IPS DF 6.9 (cell line): ENCODE results near the gene EMILIN2.

Experiments used
- DNase-seq: peaks from one replicate; pipeline ENCODE4 v3.0.0-alpha.2; 2013; ENCODE audit warnings: low read depth, low spot score
- H3K27ac ChIP-seq: one replicate; pipeline ENCODE4 v1.5.1; 2013; ENCODE audit warnings: low read length, control low read depth
- H3K27me3 ChIP-seq: 2 replicates; pipeline ENCODE4 v1.6.1; 2013; ENCODE audit warnings: mild to moderate bottlenecking, low read length; ENCODE audit not compliant: control insufficient read depth, insufficient read depth
- H3K36me3 ChIP-seq: 2 replicates; pipeline ENCODE4 v1.6.1; 2013; ENCODE audit warnings: low read length; ENCODE audit not compliant: control insufficient read depth, insufficient read depth
- H3K4me1 ChIP-seq: 2 replicates; pipeline ENCODE4 v1.6.1; 2013; ENCODE audit warnings: low read length; ENCODE audit not compliant: control insufficient read depth, insufficient read depth
- H3K4me3 ChIP-seq: 2 replicates; pipeline ENCODE4 v1.5.1; 2013; ENCODE audit warnings: mild to moderate bottlenecking, low read length
- H3K9me3 ChIP-seq: 2 replicates; pipeline ENCODE4 v1.6.1; 2013; ENCODE audit warnings: low read length, inconsistent platforms; ENCODE audit not compliant: control insufficient read depth, insufficient read depth
- WGBS: extraction: QIAGEN DNeasy Blood & Tissue Kit; methylation state at CpG from one replicate; pipeline ENCODE4 v1.1.7; 2013; ENCODE audit warnings: mixed read lengths, missing lambda C conversion rate; ENCODE audit not compliant: insufficient read length, insufficient coverage; 5-methylcytosine and 5-hydroxymethylcytosine counted together

EMILIN2 gene

DNA sequence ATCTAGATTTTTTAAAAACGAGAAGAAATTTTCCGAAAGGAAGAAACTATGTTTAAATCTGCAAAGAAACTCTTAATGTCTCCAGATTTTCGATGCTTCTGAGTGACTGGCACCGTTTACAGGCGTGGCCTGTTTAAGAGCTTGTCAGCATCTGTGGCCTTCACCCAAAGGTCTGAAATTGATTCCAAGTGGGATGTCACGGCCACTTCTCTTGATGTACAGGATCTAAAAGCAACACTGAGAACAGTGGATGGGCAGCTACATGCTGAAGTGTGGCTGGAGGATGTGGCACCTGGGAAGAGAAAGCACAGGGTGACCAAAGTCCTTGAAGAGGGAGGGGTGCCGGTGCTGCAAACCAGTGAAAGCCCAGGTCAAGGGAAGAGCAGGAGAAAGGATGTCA lies 28.0 kb downstream of the EMILIN2 start:
- Histone ChIP-seq H3K27ac (no peak overlapping the region), H3K36me3 (no peaks in the 10 kb centered on the region), H3K4me1 (no peaks in the 10 kb centered on the region), H3K4me3 (no peak overlapping the region), H3K27me3 (no peaks in the 10 kb centered on the region), H3K9me3 (no peaks in the 10 kb centered on the region)
- DNase-seq: no peak
- no CpG with 5 or more reads among the region's 7 CpGs for WGBS

DNA sequence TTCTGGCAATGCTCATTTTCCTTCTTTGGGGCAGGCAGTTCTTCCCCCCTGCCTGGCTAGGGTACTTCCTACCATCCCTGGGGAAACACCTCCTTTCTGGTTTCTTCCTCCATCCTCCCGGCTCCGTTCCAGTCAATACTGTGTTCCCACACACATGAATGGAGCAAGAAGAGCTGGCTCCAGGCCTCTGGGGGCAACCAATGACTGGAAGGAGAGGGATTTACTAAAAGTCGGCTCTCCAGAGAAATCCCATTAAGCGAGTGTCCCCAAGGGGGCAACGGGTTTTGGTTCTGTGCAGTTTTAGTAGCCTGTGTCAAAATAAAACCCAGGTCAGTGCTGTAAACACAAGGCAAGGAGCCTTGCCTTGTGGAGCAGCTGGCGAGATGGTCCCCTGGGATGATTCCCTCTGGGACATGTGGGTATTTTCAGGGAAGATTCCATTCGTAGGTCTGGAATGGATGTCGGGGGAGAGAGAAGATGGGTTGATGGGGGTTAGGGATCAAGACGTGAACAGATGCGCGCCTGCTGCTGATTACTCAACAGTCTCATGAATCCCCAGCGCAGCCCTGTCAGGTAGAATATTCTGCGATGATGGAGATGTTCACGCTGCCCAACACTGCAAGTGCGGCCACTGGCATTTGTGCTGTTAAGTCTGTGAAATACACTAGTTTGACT lies 32.0 kb downstream of the EMILIN2 start:
- H3K36me3 ChIP-seq: no peaks in the 10 kb centered on the region
- H3K27ac ChIP-seq: no peak overlapping the region
- no peaks in the 10 kb centered on the region for H3K9me3 ChIP-seq
- H3K4me1 ChIP-seq: no peaks in the 10 kb centered on the region
- no peak for DNase-seq
- H3K27me3 ChIP-seq: no peaks in the 10 kb centered on the region
- WGBS: 100% methylated on average over 3 of the region's 15 CpGs
- H3K4me3 ChIP-seq: no peak overlapping the region

DNA sequence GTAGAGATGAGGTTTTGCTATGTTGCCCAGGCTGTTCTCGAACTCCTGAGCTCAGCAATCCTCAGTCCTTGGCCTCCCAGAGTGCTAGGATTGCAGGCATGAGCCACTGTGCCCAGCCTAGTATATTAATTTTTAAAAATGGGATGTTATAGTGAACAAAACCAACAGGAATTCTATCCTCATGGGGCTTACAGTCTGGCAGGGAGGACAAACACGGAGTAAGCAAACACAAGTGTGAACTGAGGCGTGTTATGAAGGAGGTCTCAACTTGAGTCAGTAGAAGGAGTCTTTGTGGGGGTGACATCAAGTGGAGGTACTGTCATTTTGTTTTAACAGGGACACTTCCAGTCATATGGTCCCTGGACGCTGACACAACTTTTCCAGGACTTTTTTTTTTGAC lies 33.1 kb downstream of the EMILIN2 start:
- Histone ChIP-seq H3K27me3 (no peaks in the 10 kb centered on the region), H3K36me3 (no peaks in the 10 kb centered on the region), H3K27ac (no peak overlapping the region), H3K4me1 (no peaks in the 10 kb centered on the region), H3K9me3 (no peaks in the 10 kb centered on the region), H3K4me3 (no peak overlapping the region)
- DNase-seq: no peak
- no CpG with 5 or more reads among the region's 4 CpGs for WGBS

DNA sequence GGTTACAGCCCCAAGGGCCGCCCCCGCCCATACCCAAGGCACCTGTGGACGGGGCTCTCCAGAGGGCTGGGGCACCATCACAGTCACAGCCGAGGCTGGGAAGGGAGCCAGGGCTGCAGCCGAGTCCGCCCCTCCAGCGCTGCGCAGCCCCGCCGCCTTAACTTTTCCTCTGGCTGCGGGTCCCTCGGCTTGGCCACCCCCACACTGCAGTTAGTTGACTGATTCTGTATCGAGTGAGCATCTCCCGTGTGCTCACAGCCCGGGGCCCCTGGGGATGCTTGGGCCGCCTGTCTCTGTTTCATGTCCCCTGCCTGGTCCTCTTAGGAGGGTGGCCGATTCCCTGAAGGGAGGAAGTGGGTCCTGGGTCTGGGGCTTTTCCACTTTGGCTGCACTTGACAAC lies 33.7 kb downstream of the EMILIN2 start:
- Histone ChIP-seq H3K9me3 (no peaks in the 10 kb centered on the region), H3K27ac (no peak overlapping the region), H3K4me3 (no peak overlapping the region), H3K36me3 (no peaks in the 10 kb centered on the region), H3K4me1 (no peaks in the 10 kb centered on the region), H3K27me3 (no peaks in the 10 kb centered on the region)
- no CpG with 5 or more reads among the region's 17 CpGs for WGBS
- DNase-seq: no peak

DNA sequence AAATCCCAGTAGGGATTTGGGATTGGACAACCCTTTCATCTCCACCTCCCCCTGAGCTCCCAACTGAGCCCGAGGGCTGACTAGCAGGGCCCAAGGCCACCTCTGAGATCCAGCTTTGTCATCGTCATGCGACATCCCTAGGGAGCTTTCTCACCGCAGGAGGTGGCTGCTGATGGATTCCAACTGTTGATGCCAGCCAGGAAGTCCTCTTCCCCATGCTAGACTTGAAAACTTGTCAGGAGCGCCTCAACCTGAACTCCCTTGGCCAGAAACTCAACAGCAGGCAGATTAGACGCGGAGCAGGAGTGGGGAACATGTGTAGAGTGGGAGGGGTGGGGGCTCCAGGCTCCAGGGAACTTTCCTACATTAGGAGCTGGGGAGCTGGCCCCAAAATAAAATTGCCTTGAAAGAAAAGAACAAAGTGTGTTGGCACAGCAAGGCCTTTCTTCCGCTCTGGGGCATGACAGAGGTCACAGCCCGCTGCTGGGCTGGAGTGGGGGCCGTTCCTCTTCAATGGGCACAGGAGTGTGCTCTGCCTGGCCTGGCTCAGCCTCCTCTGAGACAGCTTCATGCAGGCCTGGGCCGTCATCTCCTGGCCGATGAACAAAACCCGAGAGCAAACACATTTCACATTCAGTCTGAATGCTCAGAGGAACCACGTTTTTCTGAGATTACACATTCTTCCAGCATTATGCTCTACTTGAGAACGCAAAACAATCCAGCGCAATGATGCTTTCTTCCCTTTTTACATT lies 34.5 kb downstream of the EMILIN2 start:
- Histone ChIP-seq H3K36me3 (no peaks in the 10 kb centered on the region), H3K9me3 (no peaks in the 10 kb centered on the region), H3K4me1 (no peaks in the 10 kb centered on the region), H3K27me3 (no peaks in the 10 kb centered on the region), H3K27ac (no peak overlapping the region), H3K4me3 (no peak overlapping the region)
- no peak for DNase-seq
- WGBS: no CpG with 5 or more reads among the region's 16 CpGs

DNA sequence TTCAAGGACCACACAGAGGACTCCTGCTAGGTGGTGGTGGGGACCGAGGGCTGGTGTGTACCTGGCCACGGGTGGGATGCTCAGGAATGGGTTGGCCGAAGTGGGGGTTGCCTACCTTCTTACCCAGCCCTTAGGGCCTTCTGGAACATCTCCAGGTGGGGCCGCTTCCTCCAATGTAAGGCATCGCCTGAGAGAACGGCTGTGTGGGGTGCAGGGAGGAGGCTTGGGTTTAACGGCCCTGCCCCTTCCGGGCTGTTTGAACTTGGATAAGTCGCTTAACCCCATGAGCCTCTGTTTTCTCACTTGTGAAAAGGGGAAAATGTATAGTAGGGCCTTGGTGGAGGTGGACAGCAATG lies 35.0 kb downstream of the EMILIN2 start:
- Histone ChIP-seq H3K9me3 (no peaks in the 10 kb centered on the region), H3K36me3 (no peaks in the 10 kb centered on the region), H3K27me3 (no peaks in the 10 kb centered on the region), H3K27ac (no peak overlapping the region), H3K4me3 (no peak overlapping the region), H3K4me1 (no peaks in the 10 kb centered on the region)
- no CpG with 5 or more reads among the region's 9 CpGs for WGBS
- DNase-seq: no peak

DNA sequence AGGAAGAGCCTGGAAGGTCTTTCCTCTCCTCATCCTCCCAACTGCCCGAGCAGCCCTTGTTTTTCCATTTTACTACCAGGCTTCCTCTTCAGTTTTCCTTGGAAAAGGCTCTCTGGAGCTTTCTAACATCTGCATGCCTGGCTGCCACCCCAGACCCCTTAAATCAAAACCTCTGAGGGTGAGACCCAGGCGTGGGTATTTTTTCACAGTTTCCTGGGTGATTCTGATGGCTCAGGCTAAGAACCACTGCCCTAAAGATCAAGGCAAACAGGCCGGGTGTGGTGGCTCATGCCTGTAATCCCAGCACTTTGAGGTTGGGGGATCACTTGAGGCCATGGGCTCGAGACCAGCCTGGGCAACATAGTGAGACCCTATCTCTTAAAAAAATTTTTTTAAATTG lies 35.4 kb downstream of the EMILIN2 start:
- Histone ChIP-seq H3K9me3 (no peaks in the 10 kb centered on the region), H3K27me3 (no peaks in the 10 kb centered on the region), H3K36me3 (no peaks in the 10 kb centered on the region), H3K4me1 (no peaks in the 10 kb centered on the region), H3K27ac (no peak overlapping the region), H3K4me3 (no peak overlapping the region)
- WGBS: no CpG with 5 or more reads among the region's 4 CpGs
- DNase-seq: no peak

DNA sequence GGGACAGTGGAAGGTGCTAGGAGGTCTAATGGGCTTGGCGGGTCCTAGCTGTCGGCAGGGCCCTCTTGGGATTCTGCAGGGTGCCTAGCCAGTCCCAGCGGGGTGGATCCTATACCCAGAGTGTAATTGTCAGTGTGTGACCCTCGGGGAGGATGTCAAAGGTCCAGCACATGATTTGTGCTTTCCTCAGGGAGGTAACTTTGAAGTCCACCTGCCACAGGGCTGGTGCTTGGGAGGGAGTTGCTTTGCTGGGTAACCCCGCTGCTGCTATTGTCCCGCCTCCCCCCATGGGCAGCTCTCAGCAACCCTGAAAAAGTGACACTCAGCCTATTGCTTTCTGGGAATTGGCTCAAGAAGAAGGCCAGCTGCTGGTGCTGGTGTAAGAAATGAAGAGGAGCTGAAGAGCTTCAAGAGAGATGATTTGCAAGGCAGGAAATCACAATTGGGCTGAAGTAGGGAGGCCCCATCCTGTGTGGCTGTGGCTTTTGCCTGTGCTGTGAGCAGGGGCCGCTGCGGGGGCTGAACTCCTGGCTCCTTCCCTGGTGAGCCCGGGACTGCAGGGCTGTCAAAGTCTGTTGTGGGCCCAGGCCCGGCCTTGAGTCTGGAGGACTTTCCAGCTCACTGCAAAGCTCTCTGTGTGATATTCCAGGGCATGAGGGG lies 36.4 kb downstream of the EMILIN2 start:
- no peak overlapping the region for H3K4me3 ChIP-seq
- H3K27ac ChIP-seq: no peak overlapping the region
- H3K27me3 ChIP-seq: no peaks in the 10 kb centered on the region
- DNase-seq: no peak
- H3K9me3 ChIP-seq: no peaks in the 10 kb centered on the region
- H3K36me3 ChIP-seq: no peaks in the 10 kb centered on the region
- WGBS: no CpG with 5 or more reads among the region's 10 CpGs
- H3K4me1 ChIP-seq: no peaks in the 10 kb centered on the region

DNA sequence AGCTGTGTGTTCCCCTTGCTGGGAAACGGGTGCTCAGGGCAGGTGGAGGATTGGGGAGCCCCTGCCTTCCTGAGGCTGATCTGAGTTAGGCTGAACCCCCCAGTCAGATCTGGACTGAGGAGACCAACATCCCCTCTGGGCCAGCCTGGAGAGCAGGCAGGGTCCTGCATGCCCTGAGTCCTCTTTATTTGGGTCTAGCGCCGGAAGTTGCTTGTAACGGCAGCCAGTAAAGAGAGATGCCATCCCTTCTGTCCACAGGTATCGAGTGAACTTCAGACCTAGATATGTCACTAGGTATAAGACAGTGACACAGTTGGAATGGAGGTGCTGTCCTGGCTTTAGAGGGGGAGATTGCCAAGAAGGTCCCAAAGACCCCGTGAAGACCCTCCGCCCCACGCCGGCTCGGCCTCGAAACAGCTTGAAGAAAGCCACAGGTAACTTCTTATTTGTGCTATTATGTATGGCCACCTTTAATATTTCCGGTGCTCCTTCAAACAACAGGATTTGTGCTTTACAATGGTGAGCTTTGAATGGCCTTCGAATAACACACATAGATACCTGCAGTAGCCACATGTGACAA lies 38.0 kb downstream of the EMILIN2 start:
- no peak overlapping the region for H3K4me3 ChIP-seq
- no peaks in the 10 kb centered on the region for H3K27me3 ChIP-seq
- no peaks in the 10 kb centered on the region for H3K4me1 ChIP-seq
- DNase-seq: no peak
- no CpG with 5 or more reads among the region's 13 CpGs for WGBS
- H3K36me3 ChIP-seq: no peaks in the 10 kb centered on the region
- no peaks in the 10 kb centered on the region for H3K9me3 ChIP-seq
- no peak overlapping the region for H3K27ac ChIP-seq

DNA sequence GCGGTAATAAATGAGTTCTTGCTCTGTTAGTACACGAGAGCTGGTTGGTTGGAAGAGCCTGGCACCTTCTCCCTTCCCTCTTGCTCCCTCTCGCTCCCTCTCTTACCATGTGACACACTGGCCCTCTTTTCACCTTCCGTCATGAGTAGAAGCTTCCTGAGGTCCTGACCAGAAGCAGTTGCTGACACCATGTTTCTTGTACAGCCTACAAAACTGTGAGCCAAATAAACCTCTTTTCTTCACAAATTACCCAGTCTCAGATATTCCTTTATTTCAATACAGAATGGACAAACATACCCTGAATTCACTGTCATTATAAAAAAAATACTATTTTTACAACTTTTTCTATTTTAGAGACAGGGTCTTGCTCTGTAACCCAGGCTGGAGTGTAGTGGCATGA lies 40.7 kb downstream of the EMILIN2 start:
- H3K9me3 ChIP-seq: no peaks in the 10 kb centered on the region
- no peaks in the 10 kb centered on the region for H3K4me1 ChIP-seq
- no peak for DNase-seq
- no CpG with 5 or more reads among the region's 4 CpGs for WGBS
- no peak overlapping the region for H3K4me3 ChIP-seq
- no peaks in the 10 kb centered on the region for H3K36me3 ChIP-seq
- no peaks in the 10 kb centered on the region for H3K27me3 ChIP-seq
- H3K27ac ChIP-seq: no peak overlapping the region
